ENCODE data around the gene HIPK2. TPM values are rescaled to one million over a fixed set of nuclear protein-coding genes. Genes with fewer than 3 reads are reported as not detected.

Gene HIPK2
- total RNA-seq, 1 experiment from 2014 or later: 35.2 TPM

- no peak overlapping the region for H3K4me3 ChIP-seq
- 0 out of 2 replicates have a peak, but pooled peaks cover 5% of the 10 kb centered on the region for H3K36me3 ChIP-seq (ENCODE audit: low read depth)
- ChIA-PET POLR2A (ENCODE audit: unreplicated experiment) (no interaction called here), CTCF (no interaction called here)
- no peak overlapping the region for H2AFZ ChIP-seq
- no peaks in the 10 kb centered on the region for H4K20me1 ChIP-seq (ENCODE audit: insufficient read depth)
- H3K9me3 ChIP-seq (ENCODE audit: insufficient read depth, low read depth): no peaks in the 10 kb centered on the region
- no peak overlapping the region for H3K4me2 ChIP-seq
- no peak for DNase-seq
- H3K27me3 ChIP-seq (ENCODE audit: insufficient read depth, low read depth): no peaks in the 10 kb centered on the region
- H3F3A ChIP-seq (ENCODE audit: insufficient read depth, low read depth): no peaks in the 10 kb centered on the region
- H3K27ac ChIP-seq: no peak overlapping the region
- no peaks in the 10 kb centered on the region for H3K9me2 ChIP-seq (ENCODE audit: insufficient read depth)
- intact Hi-C loops (cut with micrococcal nuclease; ENCODE audit: unreplicated experiment): no loop called here
- no TSS peak for BruUV-seq (replicated peaks)
- H3K79me2 ChIP-seq (ENCODE audit: low read depth): no peaks in the 10 kb centered on the region
- TF ChIP-seq EZH2 (IDR thresholded peaks at IDR 0.05; ENCODE audit: low read depth) (no peak), CTCF (conservative IDR thresholded peaks at IDR 0.05) (no peak)
- no peaks in the 10 kb centered on the region for H3K4me1 ChIP-seq (replicated peaks; ENCODE audit: insufficient read depth)
Observed at GRCh38 chr7:139713061-139713460, 64.7 kb downstream of the HIPK2 start.

GRCh38 chr7:139711991-139712743 lies 65.6 kb downstream of the HIPK2 start:
- no peaks in the 10 kb centered on the region for H3K79me2 ChIP-seq (ENCODE audit: low read depth)

GRCh38 chr7:139710036-139710435 lies 67.8 kb downstream of the HIPK2 start:
- Histone ChIP-seq H3K4me3 (no peak overlapping the region), H3K27ac (no peak overlapping the region), H3K27me3 (ENCODE audit: insufficient read depth, low read depth) (no peaks in the 10 kb centered on the region), H3K79me2 (ENCODE audit: low read depth) (no peaks in the 10 kb centered on the region), H3F3A (ENCODE audit: insufficient read depth, low read depth) (no peaks in the 10 kb centered on the region), H3K36me3 (ENCODE audit: low read depth) (no peaks in the 10 kb centered on the region), H3K9me3 (ENCODE audit: insufficient read depth, low read depth) (no peaks in the 10 kb centered on the region), H4K20me1 (ENCODE audit: insufficient read depth) (no peaks in the 10 kb centered on the region), H3K9me2 (ENCODE audit: insufficient read depth) (no peaks in the 10 kb centered on the region), H2AFZ (no peak overlapping the region), H3K4me1 (replicated peaks; ENCODE audit: insufficient read depth) (no peaks in the 10 kb centered on the region), H3K4me2 (no peak overlapping the region)
- no TSS peak for BruUV-seq (replicated peaks)
- intact Hi-C loops (cut with micrococcal nuclease; ENCODE audit: unreplicated experiment): no loop called here
- CTCF ChIA-PET: no interaction called here
- DNase-seq: no peak
- no peak for TF ChIP-seq EZH2 (IDR thresholded peaks at IDR 0.05; ENCODE audit: low read depth)
- no peak for TF ChIP-seq CTCF (conservative IDR thresholded peaks at IDR 0.05)
- POLR2A ChIA-PET (ENCODE audit: unreplicated experiment): no interaction called here

More at GRCh38 chr7:139711991-139712743, 65.6 kb downstream of the HIPK2 start:
- H3K4me2 ChIP-seq: no peak overlapping the region
- no peaks in the 10 kb centered on the region for H3K9me3 ChIP-seq (ENCODE audit: insufficient read depth, low read depth)
- H4K20me1 ChIP-seq (ENCODE audit: insufficient read depth): no peaks in the 10 kb centered on the region
- no peaks in the 10 kb centered on the region for H3K9me2 ChIP-seq (ENCODE audit: insufficient read depth)
- BruUV-seq (replicated peaks): no TSS peak
- no peaks in the 10 kb centered on the region for H3K4me1 ChIP-seq (replicated peaks; ENCODE audit: insufficient read depth)
- 0 out of 2 replicates have a peak, but pooled peaks cover 5% of the 10 kb centered on the region for H3K36me3 ChIP-seq (ENCODE audit: low read depth)
- CTCF ChIA-PET: no interaction called here
- DNase-seq: no peak
- H2AFZ ChIP-seq: no peak overlapping the region
- intact Hi-C loops (cut with micrococcal nuclease; ENCODE audit: unreplicated experiment): no loop called here
- POLR2A ChIA-PET (ENCODE audit: unreplicated experiment): no interaction called here
- H3K27ac ChIP-seq: no peak overlapping the region
- H3K4me3 ChIP-seq: no peak overlapping the region
- TF ChIP-seq EZH2 (IDR thresholded peaks at IDR 0.05; ENCODE audit: low read depth): no peak
- no peak for TF ChIP-seq CTCF (conservative IDR thresholded peaks at IDR 0.05)
- H3F3A ChIP-seq (ENCODE audit: insufficient read depth, low read depth): no peaks in the 10 kb centered on the region
- no peaks in the 10 kb centered on the region for H3K27me3 ChIP-seq (ENCODE audit: insufficient read depth, low read depth)
